KMS-11 (cell line): ENCODE data around the gene SMIM5.

Source experiments
- H2AFZ ChIP-seq: fragments of 200-600 bp; sonication (generic); 2 replicates; pipeline ENCODE4 v1.6.1; 2016; ENCODE audit warnings: antibody characterized with exemption, mixed run types, low read depth
- H3K27ac ChIP-seq: fragments of 200-600 bp; sonication (generic); 2 replicates; pipeline ENCODE4 v1.6.1; 2016; ENCODE audit warnings: mild to moderate bottlenecking, mixed run types
- H3K27me3 ChIP-seq: fragments of 200-600 bp; sonication (generic); 2 replicates; pipeline ENCODE4 v1.6.1; 2017; ENCODE audit warnings: mild to moderate bottlenecking, low read depth, mixed run types, moderate library complexity; ENCODE audit not compliant: insufficient read depth
- H3K36me3 ChIP-seq: fragments of 200-600 bp; sonication (generic); 2 replicates; pipeline ENCODE4 v1.6.1; 2017; ENCODE audit warnings: mild to moderate bottlenecking, mixed run types; ENCODE audit not compliant: insufficient read depth
- H3K4me1 ChIP-seq: fragments of 200-600 bp; sonication (generic); 2 replicates; pipeline ENCODE4 v1.6.1; 2016; ENCODE audit warnings: mild to moderate bottlenecking, low read depth, mixed run types; ENCODE audit not compliant: poor library complexity, severe bottlenecking
- H3K4me2 ChIP-seq: fragments of 200-600 bp; sonication (generic); 2 replicates; pipeline ENCODE4 v1.7.0; 2016; ENCODE audit warnings: mild to moderate bottlenecking, mixed run types
- H3K4me3 ChIP-seq: fragments of 200-600 bp; sonication (generic); IDR thresholded peaks from 2 replicates; pipeline ENCODE4 v1.6.1; 2017; ENCODE audit warnings: low read depth, low read length, mixed read lengths; ENCODE audit not compliant: insufficient read depth
- H3K79me2 ChIP-seq: fragments of 200-600 bp; sonication (generic); 2 replicates; pipeline ENCODE4 v1.6.1; 2016; ENCODE audit warnings: low read depth, mixed run types; ENCODE audit not compliant: insufficient read depth
- H3K9ac ChIP-seq: fragments of 200-600 bp; sonication (generic); 2 replicates; pipeline ENCODE4 v1.6.1; 2016; ENCODE audit warnings: mild to moderate bottlenecking, mixed run types
- H4K20me1 ChIP-seq: fragments of 200-600 bp; sonication (generic); 2 replicates; pipeline ENCODE4 v1.6.1; 2016; ENCODE audit warnings: mild to moderate bottlenecking, mixed run types; ENCODE audit not compliant: insufficient read depth
- CTCF ChIP-seq: fragments of 200-600 bp; sonication (generic); conservative IDR thresholded peaks from 2 replicates; pipeline ENCODE4 v1.6.1; 2017; ENCODE audit warnings: low read depth, mild to moderate bottlenecking, antibody characterized with exemption, low read length, moderate library complexity, mixed read lengths

SMIM5 gene

DNA sequence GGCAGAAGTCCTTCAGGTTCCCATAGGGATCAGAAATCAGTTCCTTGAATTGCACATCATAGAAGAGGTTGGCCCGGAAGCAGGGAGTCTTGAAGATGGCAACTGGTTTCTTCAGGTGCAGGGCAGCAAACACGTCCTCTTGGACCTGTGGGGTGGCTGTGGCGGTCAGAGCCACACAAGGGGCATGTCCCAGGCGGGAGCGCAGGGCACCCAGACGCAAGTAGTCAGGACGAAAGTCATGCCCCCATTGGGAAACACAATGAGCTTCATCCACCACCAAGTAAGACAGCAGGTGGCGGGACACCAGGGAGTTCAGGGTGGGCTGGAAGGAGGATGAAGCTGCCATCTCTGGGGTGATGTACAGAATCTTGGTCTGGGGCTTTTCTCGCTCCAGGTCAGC is 29.3 kb downstream of the SMIM5 start:
- Histone ChIP-seq H3K4me1 (peaks cover 19% of the 10 kb centered on the region), H3K9ac (no peak overlapping the region), H3K4me3 (no peak overlapping the region), H3K27me3 (no peaks in the 10 kb centered on the region), H3K79me2 (peaks cover 4% of the 10 kb centered on the region), H3K27ac (no peak overlapping the region), H3K4me2 (no peak overlapping the region), H3K36me3 (no peaks in the 10 kb centered on the region), H2AFZ (no peak overlapping the region), H4K20me1 (no peaks in the 10 kb centered on the region)
- no peak for TF ChIP-seq CTCF

GRCh38 chr17:75664099-75664549 is 30.9 kb downstream of the SMIM5 start:
- TF ChIP-seq CTCF = no peak
- H3K9ac ChIP-seq = no peak overlapping the region
- H4K20me1 ChIP-seq = no peaks in the 10 kb centered on the region
- H3K27me3 ChIP-seq = no peaks in the 10 kb centered on the region
- H3K4me2 ChIP-seq = peak overlapping the region; percentile 1; the same call in 1 of the 2 replicates
- H3K4me3 ChIP-seq = no peak overlapping the region
- H2AFZ ChIP-seq = no peak overlapping the region
- H3K36me3 ChIP-seq = no peaks in the 10 kb centered on the region; the same call in 1 of the 2 replicates
- H3K79me2 ChIP-seq = peaks cover 20% of the 10 kb centered on the region
- no peak overlapping the region for H3K27ac ChIP-seq
- H3K4me1 ChIP-seq = peaks cover 31% of the 10 kb centered on the region

DNA sequence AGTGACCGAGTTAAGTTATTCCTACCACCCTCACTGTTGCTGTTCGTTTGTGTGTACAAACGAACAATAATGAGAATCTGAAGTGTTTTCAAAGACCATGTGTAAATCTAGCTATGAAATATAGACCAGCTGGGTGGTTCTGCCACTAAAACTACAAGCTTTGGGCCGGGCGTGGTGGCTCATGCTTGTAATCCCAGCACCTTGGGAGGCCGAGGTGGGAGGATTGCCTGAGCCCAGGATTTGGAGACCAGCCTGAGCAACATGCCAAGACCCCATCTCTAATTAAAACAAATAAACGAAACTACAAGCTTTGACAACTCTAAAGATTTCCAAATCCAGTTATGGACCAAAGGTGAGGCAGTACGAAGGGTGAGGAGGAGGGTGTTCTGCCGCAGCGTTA is 32.7 kb downstream of the SMIM5 start:
- TF ChIP-seq CTCF = no peak
- Histone ChIP-seq H3K4me3 (no peak overlapping the region), H3K9ac (no peak overlapping the region), H3K27me3 (no peaks in the 10 kb centered on the region), H3K36me3 (peaks cover 3% of the 10 kb centered on the region; the same call in 1 of the 2 replicates), H4K20me1 (no peaks in the 10 kb centered on the region; the same call in 1 of the 2 replicates), H3K27ac (no peak overlapping the region), H3K4me2 (peak overlapping the region; percentile 65), H2AFZ (no peak overlapping the region), H3K79me2 (peaks cover 39% of the 10 kb centered on the region), H3K4me1 (peaks cover 38% of the 10 kb centered on the region)

DNA sequence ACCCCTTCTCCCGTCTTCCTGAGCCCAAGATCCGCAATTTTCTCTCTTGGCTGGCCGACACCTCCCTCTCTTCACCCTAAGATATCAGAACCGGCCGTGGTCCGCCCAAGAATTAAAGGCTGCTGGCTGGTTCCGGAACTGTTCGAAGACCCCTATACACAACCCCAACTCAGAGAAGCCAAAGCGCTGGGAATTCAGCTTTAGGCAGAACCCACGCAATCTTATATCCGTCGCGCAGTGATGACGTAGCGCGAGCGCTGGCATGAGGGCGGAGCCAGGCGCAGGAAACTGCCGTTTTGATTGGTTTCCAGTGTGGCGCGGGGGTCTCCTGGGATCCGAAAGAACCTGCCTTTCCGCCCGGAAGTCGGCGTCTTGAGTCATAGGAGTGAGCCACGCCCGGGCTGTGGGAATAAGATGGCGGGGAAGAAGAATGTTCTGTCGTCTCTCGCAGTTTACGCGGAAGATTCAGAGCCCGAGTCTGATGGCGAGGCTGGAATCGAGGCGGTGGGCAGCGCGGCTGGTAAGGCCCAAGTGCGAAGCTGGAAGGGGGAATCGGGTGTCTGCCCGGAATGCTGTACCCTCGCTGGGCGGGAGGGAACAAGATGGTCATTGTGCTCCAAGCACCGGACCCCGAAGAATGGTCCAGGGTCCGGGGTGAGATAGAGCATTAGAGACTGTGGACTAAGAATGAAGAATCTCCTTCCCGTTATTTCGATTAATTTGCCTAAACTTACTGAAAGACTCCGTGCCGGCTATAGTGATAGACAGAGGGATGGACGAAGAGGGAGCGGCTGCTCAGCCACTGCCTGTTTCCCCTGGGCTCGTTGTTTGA is 33.9 kb downstream of the SMIM5 start, which contains the start of the genes RECQL5 and SAP30BP:
TSS of gene RECQL5 (minus strand) at position 196 of the 832 bp plus-strand sequence. CDS start 597 bp downstream, outside the sequence.
TSS of gene SAP30BP (plus strand) at position 380 of the 832 bp plus-strand sequence. CDS start at position 415, 35 bp downstream.
- peak within 1 kb of the TSS; percentile 86 for H3K4me2 ChIP-seq
- no peak for TF ChIP-seq CTCF
- H3K27ac ChIP-seq = peak within 1 kb of the TSS; percentile 47
- H3K79me2 ChIP-seq = peaks cover 50% of the 10 kb centered on the region
- H3K4me3 ChIP-seq = no peak within 1 kb of the TSS
- peak within 1 kb of the TSS; percentile 67; the same call in 1 of the 2 replicates for H3K9ac ChIP-seq
- no peaks in the 10 kb centered on the region; the same call in 1 of the 2 replicates for H4K20me1 ChIP-seq
- peaks cover 3% of the 10 kb centered on the region; the same call in 1 of the 2 replicates for H3K36me3 ChIP-seq
- H3K27me3 ChIP-seq = no peaks in the 10 kb centered on the region
- peak within 1 kb of the TSS; percentile 81 for H2AFZ ChIP-seq
- peaks cover 38% of the 10 kb centered on the region for H3K4me1 ChIP-seq
